ENCODE data around the gene LRPAP1.

Gene LRPAP1

GRCh38 chr4:3473181-3473950, 58.9 kb downstream of the LRPAP1 start:
- in situ Hi-C loops (cut with MboI; ENCODE audit: low pct_unique_long_range_greater_than_20kb, low sequenced_read_pairs, unreplicated experiment), result no loop called here
- DNase-seq (ENCODE audit: low spot score), result no peak
- TF ChIP-seq CTCF (IDR thresholded peaks at IDR 0.05; ENCODE audit: extremely low read depth, insufficient read depth, missing control alignments), result no peak

- no peak for TF ChIP-seq CTCF (IDR thresholded peaks at IDR 0.05; ENCODE audit: extremely low read depth, insufficient read depth, missing control alignments)
- in situ Hi-C loops (cut with MboI; ENCODE audit: low pct_unique_long_range_greater_than_20kb, low sequenced_read_pairs, unreplicated experiment), result no loop called here
- DNase-seq (ENCODE audit: low spot score), result no peak
Measured at GRCh38 chr4:3472411-3473141, 59.6 kb downstream of the LRPAP1 start.

- no peak for TF ChIP-seq CTCF (IDR thresholded peaks at IDR 0.05; ENCODE audit: extremely low read depth, insufficient read depth, missing control alignments)
Measured at GRCh38 chr4:3471886-3472285, 60.3 kb downstream of the LRPAP1 start.

GRCh38 chr4:3471098-3471760, 61.0 kb downstream of the LRPAP1 start:
- TF ChIP-seq CTCF (IDR thresholded peaks at IDR 0.05; ENCODE audit: extremely low read depth, insufficient read depth, missing control alignments), result no peak
- no peak for DNase-seq (ENCODE audit: low spot score)
- in situ Hi-C loops (cut with MboI; ENCODE audit: low pct_unique_long_range_greater_than_20kb, low sequenced_read_pairs, unreplicated experiment), result no loop called here

More at GRCh38 chr4:3471886-3472285, 60.3 kb downstream of the LRPAP1 start:
- no peak for DNase-seq (ENCODE audit: low spot score)
- in situ Hi-C loops (cut with MboI; ENCODE audit: low pct_unique_long_range_greater_than_20kb, low sequenced_read_pairs, unreplicated experiment), result no loop called here

- no peak for TF ChIP-seq CTCF (IDR thresholded peaks at IDR 0.05; ENCODE audit: extremely low read depth, insufficient read depth, missing control alignments)
- in situ Hi-C loops (cut with MboI; ENCODE audit: low pct_unique_long_range_greater_than_20kb, low sequenced_read_pairs, unreplicated experiment), result no loop called here
- DNase-seq (ENCODE audit: low spot score), result no peak
Measured at GRCh38 chr4:3470244-3471097, 61.8 kb downstream of the LRPAP1 start.

Measured in GM13977 (cell line).